Right kidney (tissue), 1 donor: Measurements from ENCODE around the gene ZNF469.
"Not testable (repeated sequence)": the region's sequence is repeated elsewhere in the genome, so short reads cannot be mapped to it uniquely, and the experiment has no call there.

ENCODE experiments used
- DNase-seq: peaks from one replicate; pipeline ENCODE4 v3.0.0-alpha.2; 2016

The ZNF469 gene

GRCh38 chr16:88409296-88410065, 26.7 kb downstream of the ZNF469 start:
- DNase-seq, result no peak

- not testable (repeated sequence) for DNase-seq
Measured at GRCh38 chr16:88410297-88410968, 27.7 kb downstream of the ZNF469 start.

- DNase-seq, result no peak
Measured at GRCh38 chr16:88411951-88412576, 29.3 kb downstream of the ZNF469 start.

GRCh38 chr16:88412766-88413165, 30.0 kb downstream of the ZNF469 start:
- no peak for DNase-seq

- DNase-seq, result no peak
Measured at GRCh38 chr16:88413231-88413630, 30.5 kb downstream of the ZNF469 start.

GRCh38 chr16:88413631-88414030, 30.9 kb downstream of the ZNF469 start:
- no peak for DNase-seq

GRCh38 chr16:88414521-88415380, 32.0 kb downstream of the ZNF469 start:
- DNase-seq, result no peak

GRCh38 chr16:88415381-88415705, 32.6 kb downstream of the ZNF469 start:
- no peak for DNase-seq

- peak; percentile 44 for DNase-seq
Measured at GRCh38 chr16:88415713-88416323, 33.1 kb downstream of the ZNF469 start.

- no peak for DNase-seq
Measured at GRCh38 chr16:88416686-88417085, 33.9 kb downstream of the ZNF469 start.

GRCh38 chr16:88417684-88418476, 35.1 kb downstream of the ZNF469 start:
- no peak for DNase-seq

- no peak for DNase-seq
Measured at GRCh38 chr16:88418869-88419268, 36.1 kb downstream of the ZNF469 start.

GRCh38 chr16:88419790-88420189, 37.0 kb downstream of the ZNF469 start:
- DNase-seq, result no peak

- no peak for DNase-seq
Measured at GRCh38 chr16:88420496-88420895, 37.7 kb downstream of the ZNF469 start.

GRCh38 chr16:88421301-88421700, 38.5 kb downstream of the ZNF469 start:
- DNase-seq, result no peak

- DNase-seq, result no peak
Measured at GRCh38 chr16:88421871-88422433, 39.2 kb downstream of the ZNF469 start.

- no peak for DNase-seq
Measured at GRCh38 chr16:88422733-88423447, 40.1 kb downstream of the ZNF469 start.

- no peak for DNase-seq
Measured at GRCh38 chr16:88423448-88423850, 40.7 kb downstream of the ZNF469 start.

- DNase-seq, result no peak
Measured at GRCh38 chr16:88424587-88425235, 42.0 kb downstream of the ZNF469 start.

GRCh38 chr16:88426018-88426417, 43.3 kb downstream of the ZNF469 start:
- DNase-seq, result no peak
